ENCODE results near the gene SLC22A23. TPM values are rescaled to one million over a fixed set of nuclear protein-coding genes. Genes with fewer than 3 reads are reported as not detected.

Gene SLC22A23
- total and polyA plus RNA-seq, 2 experiments from 2014 or later = 6.1 to 38.3 TPM

- no peaks in the 10 kb centered on the region for H3K4me1 ChIP-seq (ENCODE audit: insufficient read depth)
- no peak overlapping the region for H3K27ac ChIP-seq (ENCODE audit: low read depth)
- Mint-ChIP-seq H3K27ac (no peak overlapping the region), H3K9me3 (no peaks in the 10 kb centered on the region), H3K4me3 (no peak overlapping the region), H3K4me1 (peaks cover 4% of the 10 kb centered on the region), H3K27me3 (ENCODE audit: insufficient read depth, low read depth, poor library complexity) (peaks cover 17% of the 10 kb centered on the region), H3K36me3 (ENCODE audit: low read depth) (peaks cover 86% of the 10 kb centered on the region)
- H3K9me2 ChIP-seq (ENCODE audit: insufficient read depth) = no peaks in the 10 kb centered on the region
- no peaks in the 10 kb centered on the region for H3F3A ChIP-seq (replicated peaks; ENCODE audit: low read depth)
- no peak for ATAC-seq
- DNase-seq (ENCODE audit: low spot score) = no peak
- no peaks in the 10 kb centered on the region for H3K79me2 ChIP-seq (replicated peaks; ENCODE audit: insufficient read depth)
- no peak overlapping the region for H3K4me2 ChIP-seq
- no peak for TF ChIP-seq ZNF331 (CRISPR knock-in tag; IDR thresholded peaks at IDR 0.05; ENCODE audit: low read depth)
- TF ChIP-seq EZH2 (IDR thresholded peaks at IDR 0.05; ENCODE audit: low read depth, unreplicated experiment) = no peak
- TF ChIP-seq EZH2phosphoT487 (IDR thresholded peaks at IDR 0.05; ENCODE audit: unreplicated experiment) = no peak
- no peak for TF ChIP-seq CREB1 (CRISPR knock-in tag; IDR thresholded peaks at IDR 0.05; ENCODE audit: low read depth)
- no peak for TF ChIP-seq ZNF114 (CRISPR knock-in tag; IDR thresholded peaks at IDR 0.05)
- TF ChIP-seq POLR2AphosphoS5 (IDR thresholded peaks at IDR 0.05; ENCODE audit: low read depth) = no peak
- TF ChIP-seq, protein P1, sequence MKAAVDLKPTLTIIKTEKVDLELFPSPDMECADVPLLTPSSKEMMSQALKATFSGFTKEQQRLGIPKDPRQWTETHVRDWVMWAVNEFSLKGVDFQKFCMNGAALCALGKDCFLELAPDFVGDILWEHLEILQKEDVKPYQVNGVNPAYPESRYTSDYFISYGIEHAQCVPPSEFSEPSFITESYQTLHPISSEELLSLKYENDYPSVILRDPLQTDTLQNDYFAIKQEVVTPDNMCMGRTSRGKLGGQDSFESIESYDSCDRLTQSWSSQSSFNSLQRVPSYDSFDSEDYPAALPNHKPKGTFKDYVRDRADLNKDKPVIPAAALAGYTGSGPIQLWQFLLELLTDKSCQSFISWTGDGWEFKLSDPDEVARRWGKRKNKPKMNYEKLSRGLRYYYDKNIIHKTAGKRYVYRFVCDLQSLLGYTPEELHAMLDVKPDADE (IDR thresholded peaks at IDR 0.05) = no peak
- TF ChIP-seq CTCF (conservative IDR thresholded peaks at IDR 0.05; ENCODE audit: low read depth in 2 of 2) = no peak
- no peak for TF ChIP-seq JUNB (IDR thresholded peaks at IDR 0.05; ENCODE audit: unreplicated experiment)
- no peak for TF ChIP-seq NANOG (IDR thresholded peaks at IDR 0.05; ENCODE audit: borderline replicate concordance)
- TF ChIP-seq REST (IDR thresholded peaks at IDR 0.05; ENCODE audit: unreplicated experiment) = no peak
- no peak overlapping the region for H2AFZ ChIP-seq
- H3K27me3 ChIP-seq (ENCODE audit: insufficient read depth) = no peaks in the 10 kb centered on the region
- peaks cover 4% of the 10 kb centered on the region; the same call in 1 of the 2 replicates for H3K36me3 ChIP-seq (ENCODE audit: insufficient read depth)
- H3K4me3 ChIP-seq = no peak overlapping the region
- no peaks in the 10 kb centered on the region for H4K20me1 ChIP-seq (replicated peaks; ENCODE audit: insufficient read depth)
These were observed 166.5 kb downstream of the SLC22A23 start for GRCh38 chr6:3290149-3290930.
